SU-DHL-6 (cell line): ENCODE measurements around the gene MICALL1.

Experiments
- H2AFZ ChIP-seq: fragments of 200-600 bp; sonication (generic); 2 replicates; pipeline ENCODE4 v1.6.1; 2014; ENCODE audit warnings: low read depth, mild to moderate bottlenecking, moderate library complexity, mixed read lengths, antibody characterized with exemption, low read length; ENCODE audit not compliant: severe bottlenecking
- H3F3A ChIP-seq: fragments of 200-600 bp; shearing (Covaris generic); 2 replicates; pipeline ENCODE4 v1.6.0; 2016; ENCODE audit warnings: antibody characterized with exemption, mild to moderate bottlenecking; ENCODE audit not compliant: insufficient read depth
- H3K27ac ChIP-seq: fragments of 200-600 bp; sonication (generic); 2 replicates; pipeline ENCODE4 v1.5.1; 2016; ENCODE audit warnings: low read depth, mild to moderate bottlenecking, low read length, moderate library complexity, mixed read lengths
- H3K27me3 ChIP-seq: fragments of 200-600 bp; sonication (generic), shearing (Covaris generic); 2 replicates; pipeline ENCODE4 v1.6.0; 2014; ENCODE audit warnings: mild to moderate bottlenecking, low read length
- H3K36me3 ChIP-seq: fragments of 200-600 bp; sonication (generic); 2 replicates; pipeline ENCODE4 v1.6.1; 2014; ENCODE audit warnings: mild to moderate bottlenecking, low read length, mixed read lengths
- H3K4me2 ChIP-seq: fragments of 300-600, 200-600 bp; shearing (Covaris generic), sonication (generic); 2 replicates; pipeline ENCODE4 v1.6.0; 2014; ENCODE audit warnings: low read length, low read depth, mild to moderate bottlenecking; ENCODE audit not compliant: poor library complexity, severe bottlenecking
- H3K4me3 ChIP-seq: fragments of 200-600 bp; sonication (generic); 2 replicates; pipeline ENCODE4 v1.5.1; 2014; ENCODE audit warnings: antibody characterized with exemption, low read length, mild to moderate bottlenecking, mixed read lengths; ENCODE audit not compliant: insufficient read depth, poor library complexity, severe bottlenecking
- H3K79me2 ChIP-seq: fragments of 200-600 bp; sonication (generic); 2 replicates; pipeline ENCODE4 v1.6.1; 2014; ENCODE audit warnings: mild to moderate bottlenecking, low read length, moderate library complexity; ENCODE audit not compliant: insufficient read depth
- H3K9ac ChIP-seq: fragments of 200-600 bp; sonication (generic); 2 replicates; pipeline ENCODE4 v1.7.0; 2014; ENCODE audit warnings: mild to moderate bottlenecking, low read length
- H3K9me2 ChIP-seq: fragments of 200-600 bp; sonication (generic); replicated peaks from 2 replicates; pipeline ENCODE4 v1.6.1; 2014; ENCODE audit warnings: low read length; ENCODE audit not compliant: insufficient read depth
- H3K9me3 ChIP-seq: fragments of 200-600 bp; sonication (generic); 2 replicates; pipeline ENCODE4 v1.6.1; 2014; ENCODE audit warnings: low read length, mixed read lengths; ENCODE audit not compliant: insufficient read depth
- H4K20me1 ChIP-seq: fragments of 200-600 bp; sonication (generic); 2 replicates; pipeline ENCODE4 v1.6.1; 2014; ENCODE audit warnings: low read depth, mild to moderate bottlenecking, antibody characterized with exemption, low read length, moderate library complexity, mixed read lengths
- CTCF ChIP-seq: fragments of 200-600 bp; sonication (generic); IDR thresholded peaks from one replicate; pipeline ENCODE4 v1.5.1; 2017; ENCODE audit warnings: antibody characterized with exemption, mild to moderate bottlenecking, low read length, moderate library complexity; ENCODE audit not compliant: insufficient read depth, poor library complexity, severe bottlenecking
- EZH2phosphoT487 ChIP-seq: fragments of 200-600 bp; sonication (generic), shearing (Covaris generic); conservative IDR thresholded peaks from 2 replicates; pipeline ENCODE4 v1.6.1; 2018; ENCODE audit warnings: mild to moderate bottlenecking, antibody characterized with exemption, low read length, moderate library complexity, mixed read lengths

Gene MICALL1

GRCh38 chr22:37965940-37966664, 60.0 kb downstream of the MICALL1 start:
- Histone ChIP-seq H3K27me3 (no peaks in the 10 kb centered on the region), H2AFZ (no peak overlapping the region), H3K9me3 (no peaks in the 10 kb centered on the region), H3K4me2 (no peak overlapping the region), H3K27ac (no peak overlapping the region), H3K79me2 (peaks cover 9% of the 10 kb centered on the region), H3K36me3 (0 out of 2 replicates have a peak, but pooled peaks cover 4% of the 10 kb centered on the region), H3K9me2 (no peaks in the 10 kb centered on the region), H3K9ac (no peak overlapping the region), H3F3A (0 out of 2 replicates have a peak, but pooled peaks cover 3% of the 10 kb centered on the region), H4K20me1 (no peaks in the 10 kb centered on the region; the same call in 1 of the 2 replicates), H3K4me3 (no peak overlapping the region)
- TF ChIP-seq CTCF (no peak), EZH2phosphoT487 (no peak)

- Histone ChIP-seq H3F3A (0 out of 2 replicates have a peak, but pooled peaks cover 3% of the 10 kb centered on the region), H3K27ac (no peak overlapping the region), H3K9me3 (no peaks in the 10 kb centered on the region), H3K9me2 (no peaks in the 10 kb centered on the region), H3K79me2 (peaks cover 9% of the 10 kb centered on the region), H3K4me2 (no peak overlapping the region), H2AFZ (no peak overlapping the region), H3K9ac (no peak overlapping the region), H3K36me3 (0 out of 2 replicates have a peak, but pooled peaks cover 4% of the 10 kb centered on the region), H4K20me1 (no peaks in the 10 kb centered on the region; the same call in 1 of the 2 replicates), H3K27me3 (no peaks in the 10 kb centered on the region), H3K4me3 (no peak overlapping the region)
- TF ChIP-seq EZH2phosphoT487 (no peak), CTCF (no peak)
These were observed 61.0 kb downstream of the MICALL1 start for GRCh38 chr22:37967147-37967546.

- Histone ChIP-seq H4K20me1 (no peaks in the 10 kb centered on the region; the same call in 1 of the 2 replicates), H3F3A (0 out of 2 replicates have a peak, but pooled peaks cover 3% of the 10 kb centered on the region), H3K36me3 (0 out of 2 replicates have a peak, but pooled peaks cover 4% of the 10 kb centered on the region), H2AFZ (no peak overlapping the region), H3K9me3 (no peaks in the 10 kb centered on the region), H3K9me2 (no peaks in the 10 kb centered on the region), H3K27me3 (no peaks in the 10 kb centered on the region), H3K9ac (no peak overlapping the region), H3K4me2 (no peak overlapping the region), H3K4me3 (no peak overlapping the region), H3K79me2 (peaks cover 9% of the 10 kb centered on the region), H3K27ac (no peak overlapping the region)
- TF ChIP-seq EZH2phosphoT487: no peak
- TF ChIP-seq CTCF: no peak
These were observed 61.7 kb downstream of the MICALL1 start for GRCh38 chr22:37967637-37968451.
